CD4-positive, alpha-beta T cell treated with Interleukin-17A for 1 hour (primary cell): Measurements from ENCODE around the gene NCOA5.
A peak's percentile ranks its signal among the peaks of the same experiment; 100 is the strongest.

ENCODE experiments used
- DNase-seq: peaks from one replicate; pipeline ENCODE4 v3.0.0-alpha.2; 2020

The NCOA5 gene

GRCh38 chr20:46034039-46034438 is 55.7 kb downstream of the NCOA5 start:
- no peak for DNase-seq

- no peak for DNase-seq
These were observed 58.0 kb downstream of the NCOA5 start for GRCh38 chr20:46031701-46032254.

- DNase-seq, result no peak
These were observed 58.7 kb downstream of the NCOA5 start for GRCh38 chr20:46031014-46031569.

- DNase-seq, result no peak
These were observed 59.3 kb downstream of the NCOA5 start for GRCh38 chr20:46030284-46031013.

- no peak for DNase-seq
These were observed 60.9 kb downstream of the NCOA5 start, which contains the start of gene SLC12A5 for GRCh38 chr20:46028772-46029371. TSS of gene SLC12A5 (plus strand) at chr20:46029215. CDS start at chr20:46029345, 130 bp downstream.

GRCh38 chr20:46028110-46028509 is 61.7 kb downstream of the NCOA5 start:
- DNase-seq, result no peak

- no peak for DNase-seq
These were observed 62.4 kb downstream of the NCOA5 start for GRCh38 chr20:46027245-46027853.

- DNase-seq, result no peak
These were observed 64.4 kb downstream of the NCOA5 start for GRCh38 chr20:46025376-46025783.

GRCh38 chr20:46023999-46024398 is 65.8 kb downstream of the NCOA5 start:
- no peak for DNase-seq

GRCh38 chr20:46023148-46023484 is 66.6 kb downstream of the NCOA5 start:
- DNase-seq, result no peak

- peak; percentile 76 for DNase-seq
These were observed 67.2 kb downstream of the NCOA5 start for GRCh38 chr20:46022411-46023147.

GRCh38 chr20:46021361-46022359 is 68.1 kb downstream of the NCOA5 start:
- peak; percentile 52 for DNase-seq

- DNase-seq, result no peak
These were observed 69.2 kb downstream of the NCOA5 start for GRCh38 chr20:46020555-46020954.

- no peak for DNase-seq
These were observed 71.2 kb downstream of the NCOA5 start for GRCh38 chr20:46018611-46019010.

- no peak for DNase-seq
These were observed 71.7 kb downstream of the NCOA5 start for GRCh38 chr20:46018112-46018511.

GRCh38 chr20:46017272-46017671 is 72.5 kb downstream of the NCOA5 start:
- DNase-seq, result no peak

GRCh38 chr20:46014517-46015396 is 75.0 kb downstream of the NCOA5 start:
- no peak for DNase-seq

GRCh38 chr20:46013829-46014516 is 75.8 kb downstream of the NCOA5 start:
- peak; percentile 71 for DNase-seq

- DNase-seq, result no peak
These were observed 76.4 kb downstream of the NCOA5 start for GRCh38 chr20:46013322-46013828.

GRCh38 chr20:46012921-46013320 is 76.8 kb downstream of the NCOA5 start:
- DNase-seq, result no peak
